HG03139 (cell line): ENCODE data around the gene ANP32B.

Source experiments
- ATAC-seq: cut with Tn5 transposase; IDR thresholded peaks from one replicate; pipeline ENCODE4 v1.9.1; 2021; ENCODE audit not compliant: unreplicated experiment

The ANP32B gene

GRCh38 chr9:98021306-98022040, 38.3 kb downstream of the ANP32B start:
- no peak for ATAC-seq

DNA sequence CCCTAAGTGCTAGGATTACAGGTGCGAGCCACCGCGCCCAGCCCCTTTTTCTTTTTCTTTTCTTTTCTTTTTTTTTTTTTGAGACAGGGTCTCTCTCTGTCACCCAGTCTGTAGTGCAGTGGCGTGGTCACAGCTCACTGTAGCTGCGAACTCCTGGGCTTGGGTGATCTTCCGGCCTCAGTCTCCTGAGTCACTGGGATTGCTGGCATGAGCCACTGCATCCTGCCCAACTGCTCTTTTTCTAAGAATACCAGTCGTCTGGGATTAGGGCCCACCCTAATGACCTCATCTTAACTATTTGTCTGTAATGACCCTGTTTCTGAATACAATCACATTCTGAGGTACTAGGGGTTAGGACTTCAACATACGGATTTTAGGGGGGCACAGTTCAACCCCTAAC, 39.3 kb downstream of the ANP32B start:
- no peak for ATAC-seq

GRCh38 chr9:98024702-98025101, 41.6 kb downstream of the ANP32B start:
- ATAC-seq = no peak

DNA sequence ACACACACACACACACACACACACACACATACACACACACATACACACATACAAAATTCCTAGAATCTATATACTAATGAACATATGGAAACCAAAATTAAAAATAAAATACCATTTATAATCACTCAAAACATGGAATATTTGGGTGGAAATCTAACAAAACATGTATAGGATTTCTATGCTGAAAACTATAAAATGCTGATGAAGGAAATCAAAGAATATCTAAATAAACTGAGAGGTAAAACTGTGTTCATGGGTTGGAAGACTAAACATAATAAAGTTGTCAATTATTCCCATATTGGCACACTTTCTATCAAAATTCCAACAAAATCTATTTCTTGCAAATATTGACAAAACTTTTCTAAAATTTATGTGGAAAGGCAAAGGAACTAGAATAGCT, 48.0 kb downstream of the ANP32B start:
- no peak for ATAC-seq

DNA sequence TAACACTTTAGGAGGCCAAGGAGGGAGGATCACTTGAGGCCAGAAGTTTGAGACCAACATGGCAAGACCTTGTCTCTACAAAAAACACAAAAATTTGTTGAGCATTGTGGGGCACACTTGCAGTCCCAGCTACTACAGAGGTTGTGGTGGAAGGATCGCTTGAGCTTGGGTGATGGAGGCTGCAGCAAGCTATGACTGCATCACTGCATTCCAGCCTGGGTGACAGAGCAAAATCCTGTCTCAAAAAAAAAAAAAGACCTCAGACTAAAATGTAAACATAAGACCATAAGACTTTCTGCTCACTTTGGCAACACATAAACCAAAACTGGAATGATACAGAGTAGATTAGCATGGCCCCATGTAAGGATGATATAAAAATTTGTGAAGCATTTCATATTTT, 48.8 kb downstream of the ANP32B start:
- no peak for ATAC-seq

- ATAC-seq = no peak
Measured at GRCh38 chr9:98034593-98035546, 51.7 kb downstream of the ANP32B start.

DNA sequence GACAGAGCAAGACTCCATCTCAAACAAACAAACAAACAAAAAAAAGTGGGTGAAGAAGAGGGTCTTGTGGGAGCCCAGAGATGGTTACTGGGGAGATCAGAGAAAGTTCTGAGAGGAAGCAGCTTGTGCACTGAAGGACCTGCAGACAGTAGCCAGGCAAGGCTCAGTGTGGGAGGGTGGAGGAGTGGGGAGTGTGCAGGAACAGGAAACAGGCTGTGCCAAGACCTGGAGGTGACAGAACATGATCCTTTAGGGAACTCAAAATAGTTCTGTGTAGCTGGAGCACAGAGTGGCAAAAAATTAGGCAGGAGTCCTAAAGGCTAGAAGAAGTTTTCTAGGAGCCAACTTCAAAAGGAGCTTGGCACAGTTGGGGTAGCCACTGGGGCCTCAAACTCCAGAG, 54.2 kb downstream of the ANP32B start:
- ATAC-seq = no peak

DNA sequence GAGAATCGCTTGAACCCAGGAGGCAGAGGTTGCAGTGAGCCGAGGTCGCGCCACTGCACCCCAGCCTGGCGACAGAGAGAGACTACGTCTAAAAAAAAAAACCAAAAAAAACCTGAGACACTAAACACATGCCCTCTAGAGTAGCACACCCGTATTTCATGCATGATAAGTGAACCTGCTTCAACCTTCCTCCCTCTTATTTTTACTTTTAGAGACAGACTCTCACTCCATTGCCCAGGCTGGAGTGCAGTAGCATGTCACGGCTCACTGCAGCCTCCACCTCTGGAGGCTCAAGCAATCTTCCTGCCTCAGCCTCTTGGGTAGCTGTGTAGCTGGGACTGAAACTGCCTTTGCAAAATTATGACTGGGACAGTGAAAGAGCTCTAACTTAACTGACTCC, 55.8 kb downstream of the ANP32B start:
- no peak for ATAC-seq

DNA sequence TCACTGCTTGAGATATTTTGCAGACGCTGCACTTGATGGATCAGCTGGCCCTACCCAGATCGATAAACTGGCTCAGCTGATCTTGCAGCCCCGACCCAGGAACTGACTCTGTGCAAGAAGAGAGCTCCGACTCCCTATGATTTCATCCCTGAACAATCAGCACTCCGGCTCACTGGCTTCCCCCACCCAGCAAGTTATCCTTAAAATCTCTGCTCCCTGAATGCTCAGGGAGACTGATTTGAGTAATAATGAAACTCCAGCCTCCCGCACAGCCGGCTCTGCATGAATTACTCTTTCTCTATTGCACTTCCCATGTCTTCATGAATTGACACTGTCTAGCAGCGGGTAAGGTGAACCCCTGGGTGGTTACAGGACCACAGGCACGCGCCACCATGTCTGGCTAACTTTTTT, 56.5 kb downstream of the ANP32B start:
- no peak for ATAC-seq

DNA sequence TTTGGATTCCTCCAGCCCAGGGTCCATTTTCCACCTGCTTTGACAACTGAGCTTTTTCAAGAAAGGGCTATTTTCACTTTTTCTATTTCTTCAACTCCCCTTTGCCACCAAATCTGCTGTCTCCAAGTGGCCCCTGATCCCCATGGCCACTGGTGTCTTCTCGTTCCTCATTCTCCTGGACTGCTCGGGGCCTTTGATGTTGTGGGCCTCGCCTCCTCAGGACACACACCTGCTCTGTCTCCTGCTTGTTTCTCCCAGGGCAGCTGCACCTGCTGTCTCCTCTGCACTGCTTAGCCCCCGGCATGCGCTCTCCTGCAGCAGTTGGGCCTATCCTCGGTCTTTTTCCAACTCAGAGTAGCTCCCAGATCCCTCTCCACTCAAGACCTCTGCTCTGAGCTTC, 57.1 kb downstream of the ANP32B start:
- ATAC-seq = no peak

DNA sequence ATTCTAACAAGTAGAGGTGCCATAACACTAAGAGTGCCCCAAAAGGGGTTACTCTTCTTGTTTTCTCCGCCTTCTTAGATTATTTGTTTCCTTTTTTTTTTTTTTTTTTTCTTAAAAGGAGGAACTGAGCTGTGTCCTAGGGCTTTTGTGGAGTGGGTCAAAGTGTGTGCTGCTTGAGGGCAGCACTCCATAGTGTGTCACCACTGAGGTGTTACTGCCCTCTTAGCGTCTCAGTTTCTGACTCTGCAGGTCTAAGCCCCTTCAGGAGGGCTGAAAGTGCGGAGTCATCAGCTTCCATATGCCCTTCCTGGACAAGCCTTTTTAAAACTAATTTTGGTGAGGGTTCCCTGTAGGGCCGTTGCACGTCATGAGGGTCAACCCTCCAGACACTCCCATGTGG, 60.8 kb downstream of the ANP32B start:
- no peak for ATAC-seq

DNA sequence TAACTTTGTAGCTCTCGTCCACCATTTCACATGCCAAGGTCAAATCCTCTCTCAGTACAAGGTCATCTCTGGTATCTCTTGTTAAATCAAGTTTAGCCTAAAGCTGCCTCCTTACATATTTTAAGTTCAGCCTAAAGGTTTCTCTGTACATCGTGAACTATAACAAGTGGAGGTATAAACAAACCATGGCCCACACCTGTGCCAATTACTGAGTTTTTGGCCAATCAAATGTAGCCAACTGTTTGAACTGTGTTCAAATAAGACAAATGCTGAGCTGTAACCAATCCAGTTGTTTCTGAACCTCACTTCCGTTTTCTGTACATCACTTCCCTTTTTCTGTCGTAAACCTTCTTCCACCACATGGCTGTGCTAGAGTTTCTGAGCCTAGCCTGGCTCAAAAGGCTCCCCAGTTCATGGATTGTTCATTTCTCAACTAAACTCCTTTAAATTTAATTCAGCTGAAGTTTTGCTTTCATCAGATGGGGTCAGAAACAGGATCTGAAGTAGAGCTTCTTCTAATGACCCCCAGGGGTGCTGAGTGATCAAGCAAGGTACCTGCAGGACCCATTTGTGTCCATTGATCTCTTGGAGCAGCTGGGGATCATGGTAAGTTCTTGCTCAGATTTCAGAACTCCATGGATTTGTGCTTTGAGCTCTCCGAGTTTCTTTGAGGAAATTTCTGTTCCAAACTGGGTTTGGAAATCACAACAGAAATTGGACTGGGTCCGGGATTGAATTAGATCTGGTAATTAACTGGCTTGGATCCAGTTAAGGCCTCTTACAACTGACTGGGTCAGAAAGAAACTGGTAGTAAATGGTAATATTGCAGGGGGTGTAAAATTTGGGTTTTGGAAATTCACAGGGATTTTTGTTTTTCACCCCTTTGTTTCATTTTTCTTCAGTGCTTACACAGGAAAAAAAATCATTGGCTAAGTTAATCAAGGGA, 62.4 kb downstream of the ANP32B start:
- peak; percentile 78 for ATAC-seq

DNA sequence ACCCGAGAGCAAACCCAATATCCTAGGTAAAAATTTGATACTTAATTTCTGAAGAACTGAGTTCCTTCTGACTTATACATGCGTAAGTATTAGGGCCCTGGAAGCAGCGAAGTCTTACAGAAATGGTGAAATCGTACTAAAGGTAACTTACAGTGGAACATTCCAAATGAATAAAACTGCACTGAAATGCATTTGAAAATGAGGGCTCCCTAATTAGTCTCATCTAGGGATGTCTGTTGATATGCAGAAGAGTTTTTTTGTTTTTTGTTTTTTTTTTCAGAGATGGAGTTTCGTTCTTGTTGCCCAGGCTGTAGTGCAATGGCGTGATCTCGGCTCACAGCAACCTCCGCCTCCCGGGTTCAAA, 63.0 kb downstream of the ANP32B start:
- no peak for ATAC-seq

DNA sequence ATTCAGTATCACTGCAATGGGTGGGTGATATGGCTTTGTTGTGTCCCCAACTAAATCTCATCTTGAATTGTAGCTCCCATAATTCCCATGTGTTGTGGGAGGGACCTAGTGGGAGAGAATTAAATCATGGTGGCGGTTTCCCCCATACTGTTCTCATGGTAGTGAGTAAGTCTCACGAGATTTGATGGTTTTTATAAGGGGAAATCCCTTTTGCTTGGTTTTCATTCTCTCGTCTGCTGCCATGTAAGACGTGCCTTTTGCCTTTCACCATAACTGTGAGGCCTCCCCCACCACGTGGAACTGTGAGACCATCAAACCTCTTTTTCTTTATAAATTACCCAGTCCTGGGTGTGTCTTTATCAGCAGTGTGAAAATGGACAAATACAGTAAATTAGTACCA, 63.9 kb downstream of the ANP32B start:
- no peak for ATAC-seq

GRCh38 chr9:98049288-98050072, 66.3 kb downstream of the ANP32B start:
- ATAC-seq = no peak

- no peak for ATAC-seq
Measured at GRCh38 chr9:98050351-98050750, 67.2 kb downstream of the ANP32B start.

GRCh38 chr9:98054376-98054951, 71.3 kb downstream of the ANP32B start:
- ATAC-seq = no peak

DNA sequence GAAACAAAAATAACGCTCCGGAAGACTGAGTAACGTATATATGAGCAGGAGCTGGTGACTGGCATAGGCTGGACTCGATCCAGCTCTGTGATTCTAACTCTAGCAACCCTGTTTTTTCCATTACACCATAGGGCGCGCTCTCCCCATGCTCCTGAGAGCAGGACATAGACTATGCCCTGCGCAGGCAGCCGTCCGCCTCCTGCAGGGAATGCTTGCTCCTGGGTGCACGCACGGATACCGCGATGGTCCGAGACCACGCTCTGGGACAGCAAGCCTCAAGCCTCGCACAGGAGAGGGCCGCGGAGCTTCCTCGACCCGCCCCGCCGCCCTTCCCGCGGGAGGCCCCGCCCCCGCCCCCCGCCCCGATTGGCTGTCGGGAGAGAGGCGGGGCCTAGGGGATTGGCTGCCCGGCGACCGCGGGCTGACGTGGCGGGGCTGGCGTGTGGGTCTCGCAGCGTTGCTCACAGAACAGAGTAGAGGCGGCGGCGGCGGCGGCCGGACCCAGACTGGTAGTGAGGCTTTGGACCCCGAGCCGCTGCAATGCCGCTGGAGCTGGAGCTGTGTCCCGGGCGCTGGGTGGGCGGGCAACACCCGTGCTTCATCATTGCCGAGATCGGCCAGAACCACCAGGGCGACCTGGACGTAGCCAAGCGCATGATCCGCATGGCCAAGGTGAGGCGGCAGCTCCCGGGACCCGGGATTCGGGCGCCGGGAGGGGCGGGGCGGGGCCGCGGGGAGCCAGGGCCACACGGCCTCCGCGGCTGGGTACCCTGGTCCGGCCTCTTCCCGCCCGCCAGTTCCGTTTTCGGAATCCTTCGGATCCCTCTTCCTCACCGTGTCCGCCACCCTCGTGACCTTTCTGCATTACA, 73.4 kb downstream of the ANP32B start, which contains the start of gene NANS:
Gene NANS (plus strand): TSS at position 464 of the 869 bp plus-strand sequence. CDS start 77 bp downstream, at position 541.
- ATAC-seq = peak; percentile 95
